Colonic mucosa (tissue), 4 donors: ENCODE data around the gene CLTB. TPM values are rescaled to one million over a fixed set of nuclear protein-coding genes. Genes with fewer than 3 reads are reported as not detected.
A peak's percentile ranks its signal among the peaks of the same experiment; 100 is the strongest.

Source experiments
- DNase-seq: peaks from one replicate; pipeline ENCODE4 v3.0.0-alpha.2; 2020
- H3K27ac ChIP-seq: fragments of 200-600 bp; one replicate; pipeline ENCODE4 v1.8.0; 2021
- H3K27me3 ChIP-seq: fragments of 200-600 bp; one replicate; pipeline ENCODE4 v1.8.0; 2021
- H3K36me3 ChIP-seq: fragments of 200-600 bp; one replicate; pipeline ENCODE4 v1.8.0; 2021
- H3K4me1 ChIP-seq: fragments of 200-600 bp; one replicate; pipeline ENCODE4 v1.8.0; 2021; ENCODE audit warnings: mild to moderate bottlenecking
- H3K4me3 ChIP-seq: fragments of 200-600 bp; one replicate; pipeline ENCODE4 v1.8.0; 2021
- H3K9ac ChIP-seq, 2 donors: one replicate each; pipeline ENCODE4 v1.7.0; 2013; ENCODE audit warnings: control low read depth in 2 of 2, low read depth in 2 of 2, low read length in 2 of 2
- H3K9me3 ChIP-seq: fragments of 200-600 bp; one replicate; pipeline ENCODE4 v1.8.0; 2021
- CTCF ChIP-seq: fragments of 200-600 bp; IDR thresholded peaks from one replicate; pipeline ENCODE4 v1.8.0; 2022; ENCODE audit warnings: antibody characterized with exemption, mild to moderate bottlenecking
- intact Hi-C: fragments of 100-400 bp; cut with DNase I; formaldehyde crosslinking; loops from one replicate; pipeline ENCODE4 v1.14.1; 2022
- total RNA-seq, 2 donors: library from RNA; stranded (reverse); fragmentation: NEBNext Ultra II Directional in 1 of 2; extraction: Animal tissue kit (Norgen Biotek cat#: 25700) in 1 of 2; gene quantifications; one replicate each; pipeline ENCODE4 v1.2.1, GENCODE V29; 2021
- donor health status: healthy.
- donor health status: DM: no; HTN: no; CAD: no.
- donor health status: DM: no; HTN: no; CAD: no.

CLTB gene
- total RNA-seq, 2 donors from 2014 or later, result 181 to 263 TPM

GRCh38 chr5:176369934-176370711 is 46.2 kb downstream of the CLTB start:
- Histone ChIP-seq H3K27me3 (no peaks in the 10 kb centered on the region), H3K4me1 (no peaks in the 10 kb centered on the region), H3K9ac (no peak overlapping the region), H3K27ac (no peak overlapping the region), H3K4me3 (no peak overlapping the region), H3K36me3 (no peaks in the 10 kb centered on the region), H3K9me3 (no peaks in the 10 kb centered on the region)
- TF ChIP-seq CTCF, result no peak
- DNase-seq, result no peak
- intact Hi-C loops, result no loop called here

GRCh38 chr5:176368726-176369125 is 47.6 kb downstream of the CLTB start:
- Histone ChIP-seq H3K9ac (no peak overlapping the region), H3K4me1 (no peaks in the 10 kb centered on the region), H3K27me3 (no peaks in the 10 kb centered on the region), H3K36me3 (no peaks in the 10 kb centered on the region), H3K9me3 (no peaks in the 10 kb centered on the region), H3K27ac (no peak overlapping the region), H3K4me3 (no peak overlapping the region)
- no peak for DNase-seq
- intact Hi-C loops, result no loop called here
- TF ChIP-seq CTCF, result no peak

GRCh38 chr5:176366232-176366894 is 50.0 kb downstream of the CLTB start:
- Histone ChIP-seq H3K27me3 (no peaks in the 10 kb centered on the region), H3K27ac (no peak overlapping the region), H3K9ac (peak overlapping the region; percentile 19 to 78), H3K36me3 (no peaks in the 10 kb centered on the region), H3K4me1 (no peaks in the 10 kb centered on the region), H3K4me3 (peak overlapping the region; percentile 82), H3K9me3 (no peaks in the 10 kb centered on the region)
- intact Hi-C loops, result no loop called here
- DNase-seq, result no peak
- no peak for TF ChIP-seq CTCF

- H3K4me1 ChIP-seq, result no peaks in the 10 kb centered on the region
- intact Hi-C loops, result no loop called here
- H3K36me3 ChIP-seq, result no peaks in the 10 kb centered on the region
- no peaks in the 10 kb centered on the region for H3K27me3 ChIP-seq
- peak; percentile 39 for DNase-seq
- no peaks in the 10 kb centered on the region for H3K9me3 ChIP-seq
- peak within 1 kb of the TSS; percentile 82 for H3K4me3 ChIP-seq
- TF ChIP-seq CTCF, result no peak
- peak within 1 kb of the TSS; percentile 54 to 78 for H3K9ac ChIP-seq
- H3K27ac ChIP-seq, result peak within 1 kb of the TSS; percentile 61
Observed at GRCh38 chr5:176365351-176366231, 50.7 kb downstream of the CLTB start, which contains the start of gene ARL10. Gene ARL10, plus strand, starts transcription at chr5:176365487. Its CDS starts 77 bp downstream, at chr5:176365564.

GRCh38 chr5:176364765-176365350 is 51.5 kb downstream of the CLTB start:
- intact Hi-C loops, result no loop called here
- H3K27ac ChIP-seq, result peak overlapping the region; percentile 61

More at GRCh38 chr5:176364765-176365350, 51.5 kb downstream of the CLTB start:
- TF ChIP-seq CTCF, result no peak
- Histone ChIP-seq H3K9me3 (no peaks in the 10 kb centered on the region), H3K36me3 (no peaks in the 10 kb centered on the region), H3K27me3 (no peaks in the 10 kb centered on the region), H3K4me1 (no peaks in the 10 kb centered on the region), H3K4me3 (peak overlapping the region; percentile 82), H3K9ac (peak overlapping the region; percentile 54 to 78)
- no peak for DNase-seq
